HCT116 (cell line): ENCODE results near the gene ZER1.

Experiments
- EGR1 ChIP-seq: IDR thresholded peaks from 2 replicates; pipeline ENCODE4 v1.6.1; 2012; ENCODE audit warnings: low read depth
- EZH2 ChIP-seq: fragments of 200-600 bp; sonication (generic); IDR thresholded peaks from 2 replicates; pipeline ENCODE4 v1.6.1; 2017; ENCODE audit warnings: antibody characterized with exemption, mixed run types
- POLR2A ChIP-seq: IDR thresholded peaks from 2 replicates; pipeline ENCODE4 v1.7.0; 2011; ENCODE audit warnings: borderline replicate concordance; ENCODE audit not compliant: insufficient read depth, insufficient read length; ENCODE audit errors: extremely low read depth
- POLR2AphosphoS5 ChIP-seq: IDR thresholded peaks from 2 replicates; pipeline ENCODE4 v1.6.1; 2011; ENCODE audit warnings: mild to moderate bottlenecking, low read depth, low read length, moderate library complexity
- REST ChIP-seq: IDR thresholded peaks from 2 replicates; pipeline ENCODE4 v1.6.1; 2012; ENCODE audit warnings: low read depth
- ZFX ChIP-seq: fragments of 450-650 bp; IDR thresholded peaks from 2 replicates; pipeline ENCODE4 v1.6.1; 2017
- TF ChIP-seq, protein P1 (sequence below), 3 experiments: fragments of 200-600 bp in 1 of 3; sonication (generic) in 1 of 3; IDR thresholded peaks in 2 of 3; conservative IDR thresholded peaks in 1 of 3; 2 replicates each; pipeline ENCODE4 v1.5.1; 2012 to 2017; ENCODE audit warnings: low read depth in 2 of 3, low read length in 2 of 3, antibody characterized with exemption in 1 of 3, borderline replicate concordance in 1 of 3, control low read depth in 1 of 3, mild to moderate bottlenecking in 1 of 3, mixed read lengths in 1 of 3, mixed run types in 1 of 3, moderate library complexity in 1 of 3; ENCODE audit not compliant: insufficient read depth in 1 of 3
- TF ChIP-seq, protein P2 (sequence below): IDR thresholded peaks from 2 replicates; pipeline ENCODE4 v1.6.1; 2012

DNA sequence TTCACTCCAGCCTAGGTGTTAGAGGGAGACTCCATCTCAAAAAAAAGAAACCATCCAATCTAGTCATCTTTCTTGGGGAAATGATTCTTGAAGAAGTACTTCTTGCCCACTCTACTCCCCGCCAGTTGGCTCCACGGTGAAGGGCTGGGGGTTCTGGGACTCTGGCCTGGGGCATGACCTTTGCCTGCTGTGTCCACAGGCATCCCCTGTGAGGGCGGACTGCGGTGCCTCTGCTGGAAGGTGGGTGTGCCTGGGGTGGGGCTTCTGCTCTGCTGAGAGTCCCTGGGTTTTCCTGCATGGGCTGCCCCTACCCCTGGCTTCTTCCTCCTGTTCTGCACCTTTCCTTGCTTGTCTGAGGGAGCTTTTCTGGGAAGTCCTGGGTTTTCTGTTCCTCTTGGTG lies 18.8 kb upstream of the ZER1 start:
- TF ChIP-seq, protein P1, sequence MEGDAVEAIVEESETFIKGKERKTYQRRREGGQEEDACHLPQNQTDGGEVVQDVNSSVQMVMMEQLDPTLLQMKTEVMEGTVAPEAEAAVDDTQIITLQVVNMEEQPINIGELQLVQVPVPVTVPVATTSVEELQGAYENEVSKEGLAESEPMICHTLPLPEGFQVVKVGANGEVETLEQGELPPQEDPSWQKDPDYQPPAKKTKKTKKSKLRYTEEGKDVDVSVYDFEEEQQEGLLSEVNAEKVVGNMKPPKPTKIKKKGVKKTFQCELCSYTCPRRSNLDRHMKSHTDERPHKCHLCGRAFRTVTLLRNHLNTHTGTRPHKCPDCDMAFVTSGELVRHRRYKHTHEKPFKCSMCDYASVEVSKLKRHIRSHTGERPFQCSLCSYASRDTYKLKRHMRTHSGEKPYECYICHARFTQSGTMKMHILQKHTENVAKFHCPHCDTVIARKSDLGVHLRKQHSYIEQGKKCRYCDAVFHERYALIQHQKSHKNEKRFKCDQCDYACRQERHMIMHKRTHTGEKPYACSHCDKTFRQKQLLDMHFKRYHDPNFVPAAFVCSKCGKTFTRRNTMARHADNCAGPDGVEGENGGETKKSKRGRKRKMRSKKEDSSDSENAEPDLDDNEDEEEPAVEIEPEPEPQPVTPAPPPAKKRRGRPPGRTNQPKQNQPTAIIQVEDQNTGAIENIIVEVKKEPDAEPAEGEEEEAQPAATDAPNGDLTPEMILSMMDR (IDR thresholded peaks at IDR 0.05 in 2 of 3, conservative IDR thresholded peaks at IDR 0.05 in 1 of 3; ENCODE audit: borderline replicate concordance in 1 of 3, insufficient read depth in 1 of 3, low read depth in 2 of 3, low read length in 2 of 3): no peak
- no peak for TF ChIP-seq ZFX
- no peak for TF ChIP-seq POLR2A
- no peak for TF ChIP-seq REST
- no peak for TF ChIP-seq EZH2
- no peak for TF ChIP-seq EGR1
- no peak for TF ChIP-seq POLR2AphosphoS5
- TF ChIP-seq, protein P2, sequence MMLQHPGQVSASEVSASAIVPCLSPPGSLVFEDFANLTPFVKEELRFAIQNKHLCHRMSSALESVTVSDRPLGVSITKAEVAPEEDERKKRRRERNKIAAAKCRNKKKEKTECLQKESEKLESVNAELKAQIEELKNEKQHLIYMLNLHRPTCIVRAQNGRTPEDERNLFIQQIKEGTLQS: no peak
